Embryonic facial prominence (tissue), 1 donor: ENCODE measurements around the gene MREG.

Experiments used
- DNase-seq: peaks from one replicate; pipeline ENCODE4 v3.0.0-alpha.2; 2016; ENCODE audit errors: extremely low spot score

Gene MREG

DNA sequence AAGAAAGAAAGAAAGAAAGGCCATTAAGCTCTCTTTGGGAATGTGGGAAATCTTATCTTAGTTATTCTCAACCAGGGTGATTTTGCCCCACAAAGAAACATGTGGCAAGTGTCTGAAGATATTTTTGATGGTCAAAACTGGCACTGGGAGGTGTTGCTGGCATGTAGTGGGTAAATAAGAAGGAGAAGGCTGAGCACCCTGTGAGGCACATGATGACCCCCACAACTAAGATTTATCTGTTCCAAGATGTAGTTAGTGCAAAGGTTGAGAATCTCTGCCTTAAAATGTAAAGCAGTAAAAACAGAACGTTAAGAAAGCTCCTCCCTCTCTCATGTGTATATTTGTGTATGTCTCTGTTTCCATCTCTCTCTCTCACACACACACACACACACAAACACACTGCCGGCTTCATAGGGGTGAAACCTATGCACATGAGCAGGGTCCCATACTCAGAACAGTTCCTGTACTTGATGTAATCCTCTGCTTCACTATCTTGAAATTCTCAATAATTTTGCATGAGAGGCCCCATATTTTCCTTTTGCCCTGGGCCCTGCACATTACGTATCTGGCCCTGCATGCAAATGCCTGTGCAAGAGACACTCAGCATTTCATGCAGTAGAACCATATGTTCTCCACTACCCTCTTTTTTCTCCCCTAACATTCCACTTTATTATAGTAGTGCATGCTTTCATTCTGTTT is 94.3 kb downstream of the MREG start:
- DNase-seq = no peak

DNA sequence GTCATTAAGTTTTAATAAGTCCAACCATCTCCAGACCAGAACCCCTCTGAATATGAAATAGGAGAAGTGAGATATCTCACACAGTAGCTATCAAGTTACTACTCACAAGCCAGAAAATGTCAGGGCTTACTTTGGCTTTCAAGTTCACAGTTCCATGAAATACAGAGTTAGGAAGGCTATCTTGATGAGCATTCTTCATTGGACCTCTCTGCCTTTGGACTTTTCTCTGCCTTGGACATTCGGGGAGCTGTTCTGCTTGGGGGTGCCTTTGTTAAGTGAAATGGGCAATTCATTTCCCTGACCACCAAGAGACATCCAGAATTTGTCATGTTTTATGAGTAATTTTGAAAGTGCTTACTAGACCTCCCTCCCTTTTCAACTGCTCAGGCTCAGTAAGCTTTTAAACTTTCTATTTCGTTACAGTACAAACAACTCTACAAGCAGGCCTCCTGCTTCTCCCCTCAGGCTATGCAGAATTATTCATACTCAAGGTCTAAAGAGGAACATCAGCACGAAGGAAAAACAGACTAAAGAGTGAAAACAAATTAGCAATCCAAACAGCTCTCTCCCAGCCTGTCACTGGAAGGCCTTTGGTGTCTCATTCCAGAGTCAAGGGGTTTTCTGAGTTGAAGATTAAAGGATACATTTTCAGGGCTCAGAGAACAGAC is 95.3 kb downstream of the MREG start:
- DNase-seq = no peak

DNA sequence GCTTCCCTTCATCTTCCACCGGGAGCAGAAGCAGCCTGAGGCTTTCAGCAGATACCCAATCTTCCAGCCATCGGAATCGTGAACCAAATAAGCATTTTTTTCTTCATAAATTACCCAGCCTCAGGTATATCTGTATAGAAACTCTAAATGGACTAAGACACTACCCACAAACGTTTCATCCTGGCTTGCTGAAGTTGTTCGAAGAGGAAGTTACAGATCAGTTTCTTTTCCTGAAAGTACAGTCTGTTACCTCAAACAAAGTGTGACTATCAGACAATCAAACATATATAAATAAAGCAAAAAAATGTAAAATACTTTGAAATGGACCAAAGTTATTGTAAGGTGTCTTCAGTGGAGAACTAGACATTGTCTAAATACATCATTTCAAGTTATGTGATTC is 97.9 kb downstream of the MREG start:
- no peak for DNase-seq

DNA sequence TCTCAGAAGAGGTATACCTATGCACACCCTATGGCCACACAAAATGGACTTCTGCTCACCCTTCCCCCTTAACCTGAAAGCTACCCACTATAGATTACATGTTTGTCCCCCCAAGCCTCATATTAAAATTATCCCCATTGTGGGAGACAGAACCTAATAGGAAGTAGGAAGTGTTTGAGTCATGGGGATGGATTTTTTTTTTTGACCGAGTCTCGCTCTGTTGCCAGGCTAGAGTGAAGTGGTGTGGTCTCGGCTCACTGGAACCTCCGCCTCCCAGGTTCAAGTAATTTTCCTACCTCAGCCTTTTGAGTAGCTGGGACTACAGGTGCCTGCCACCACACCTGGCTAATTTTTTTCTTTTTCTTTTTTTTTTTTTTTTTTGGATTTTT is 98.6 kb downstream of the MREG start:
- no peak for DNase-seq

GRCh38 chr2:215914054-215914776 is 99.1 kb downstream of the MREG start:
- no peak for DNase-seq

DNA sequence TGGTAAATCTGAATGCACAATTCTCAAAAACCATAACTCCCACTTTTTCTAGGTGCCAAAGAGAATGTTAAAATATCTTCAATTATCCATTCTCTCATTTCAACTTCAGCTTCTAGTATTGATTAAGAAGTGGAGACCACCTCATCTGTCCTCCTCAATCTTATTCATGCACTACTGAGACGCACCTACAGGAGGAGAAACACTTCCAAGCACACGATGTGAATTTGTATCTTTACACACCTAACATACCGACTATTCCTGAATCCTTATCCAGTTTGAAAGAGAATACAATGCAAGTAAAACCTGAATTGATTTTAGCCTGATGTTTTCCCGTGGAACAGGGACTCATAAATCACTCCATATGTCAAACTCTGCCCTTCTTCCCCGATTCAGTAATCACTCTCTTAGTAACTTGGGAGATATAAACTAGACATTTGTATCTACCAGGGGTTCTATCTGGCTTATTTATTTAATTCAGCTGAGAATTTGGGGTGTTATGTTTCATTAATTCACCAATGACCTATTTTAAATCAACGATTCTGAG is 101.0 kb downstream of the MREG start:
- no peak for DNase-seq

DNA sequence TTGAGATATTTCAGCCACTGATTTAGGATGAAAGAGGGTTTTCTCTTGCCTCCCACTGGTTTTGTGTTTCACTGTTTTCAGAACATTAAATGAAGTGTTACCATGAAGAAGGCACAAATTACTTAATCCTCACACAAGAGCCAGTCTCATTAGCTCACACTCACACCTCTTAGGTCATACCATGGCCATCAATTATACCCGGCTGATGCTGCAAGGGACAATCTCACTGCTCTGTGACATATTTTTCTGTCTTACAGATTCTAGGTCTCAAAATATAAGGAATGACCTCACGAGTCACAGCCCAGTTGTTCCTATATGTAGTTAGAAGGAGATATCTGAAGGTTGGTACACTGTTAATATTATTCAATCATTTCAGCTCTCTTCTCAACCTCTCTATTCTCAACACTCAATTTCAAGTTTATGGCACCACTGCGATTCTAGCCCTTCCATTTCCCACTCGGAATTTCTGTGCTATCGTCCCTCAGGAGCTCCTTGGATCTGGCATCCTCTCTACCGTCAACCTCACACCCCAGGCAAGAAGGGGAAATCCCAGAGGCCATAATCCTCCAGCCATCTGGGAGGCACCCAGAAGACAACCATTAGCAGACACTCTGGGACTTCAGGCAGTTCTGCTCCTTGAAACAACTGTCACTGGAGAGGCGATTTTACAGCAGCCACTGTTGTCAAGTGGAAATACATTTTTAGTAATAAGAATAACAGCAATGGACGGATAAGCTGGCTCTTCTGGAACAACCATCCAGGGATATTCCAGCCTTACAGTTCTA is 101.9 kb downstream of the MREG start:
- DNase-seq = no peak

GRCh38 chr2:215910180-215910579 is 103.2 kb downstream of the MREG start:
- DNase-seq = no peak

DNA sequence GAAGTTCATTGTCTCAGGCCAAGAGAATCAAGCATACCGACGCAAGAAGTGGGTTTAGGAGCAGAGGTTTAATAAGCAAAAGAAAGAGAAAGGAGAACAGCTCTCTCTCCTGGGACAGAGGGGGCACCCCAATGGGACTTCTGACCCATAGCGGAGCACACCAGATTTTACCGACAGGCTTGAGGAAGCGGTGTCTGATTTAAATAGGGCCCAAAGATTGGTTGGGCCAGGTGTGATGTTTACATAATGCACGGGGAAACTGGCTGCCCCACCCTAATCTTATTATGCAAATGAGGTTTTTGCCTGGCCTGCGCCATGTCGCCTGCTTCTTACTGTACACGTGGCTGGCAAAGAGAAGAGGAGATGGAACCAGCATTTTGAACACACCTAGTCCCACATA is 106.2 kb downstream of the MREG start:
- no peak for DNase-seq

GRCh38 chr2:215906458-215906857 is 106.9 kb downstream of the MREG start:
- DNase-seq = no peak

DNA sequence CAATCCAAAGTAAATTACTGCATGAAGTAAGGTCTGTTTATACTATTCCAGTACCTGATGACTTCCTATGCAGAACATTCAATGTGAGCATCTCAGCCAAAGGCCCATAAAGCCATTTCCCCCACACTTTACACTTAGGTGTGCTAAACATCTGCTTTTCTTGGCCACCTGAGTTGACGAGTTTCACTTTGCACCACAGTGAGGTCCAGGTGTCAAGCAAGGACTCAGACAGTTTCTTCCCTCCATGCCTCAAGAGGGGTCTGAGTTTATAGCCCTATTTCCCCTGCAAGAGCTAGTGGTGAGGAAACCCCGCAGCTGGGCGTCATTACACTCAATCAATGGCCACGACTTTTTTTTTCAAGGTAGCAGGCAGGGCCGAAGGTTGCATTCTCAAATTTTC is 107.7 kb downstream of the MREG start:
- no peak for DNase-seq

GRCh38 chr2:215904101-215904500 is 109.2 kb downstream of the MREG start:
- no peak for DNase-seq

DNA sequence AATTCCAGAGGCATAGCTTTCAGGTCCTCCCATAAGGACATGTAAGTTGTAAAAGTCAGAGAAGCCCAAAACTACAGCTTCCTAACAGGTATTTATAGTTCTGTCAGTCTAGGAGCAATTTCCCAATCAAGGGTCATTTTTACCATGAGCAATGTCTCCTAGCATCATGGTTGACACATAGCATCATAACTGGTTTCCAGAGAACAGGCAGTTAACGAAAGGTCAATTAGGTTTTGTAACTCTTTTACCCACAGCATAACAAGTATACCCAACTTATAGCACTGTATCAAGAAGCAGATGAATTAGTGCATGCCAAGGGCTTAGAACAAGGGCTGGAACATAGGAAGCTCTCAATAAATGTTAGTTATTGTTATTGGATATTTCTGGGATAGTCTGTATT is 110.1 kb downstream of the MREG start:
- no peak for DNase-seq

DNA sequence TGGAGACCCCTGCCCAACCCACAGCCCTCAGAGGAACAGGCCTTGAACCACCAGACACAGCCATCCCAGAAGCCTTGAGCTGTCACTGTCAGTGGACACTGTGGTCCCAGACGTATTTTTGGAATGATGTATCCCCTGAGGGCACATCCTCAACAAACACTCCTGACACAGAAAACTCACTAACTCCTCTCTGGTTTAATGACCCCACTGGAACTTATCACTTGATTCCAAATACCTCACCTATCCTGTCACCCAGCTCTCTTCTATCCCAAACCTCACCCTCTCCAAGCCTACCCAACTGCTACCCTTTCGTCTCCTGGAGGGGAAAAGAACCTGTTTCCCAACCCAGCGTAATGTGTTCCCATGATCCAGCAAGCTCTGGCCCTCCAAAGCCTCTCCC is 111.6 kb downstream of the MREG start:
- no peak for DNase-seq

DNA sequence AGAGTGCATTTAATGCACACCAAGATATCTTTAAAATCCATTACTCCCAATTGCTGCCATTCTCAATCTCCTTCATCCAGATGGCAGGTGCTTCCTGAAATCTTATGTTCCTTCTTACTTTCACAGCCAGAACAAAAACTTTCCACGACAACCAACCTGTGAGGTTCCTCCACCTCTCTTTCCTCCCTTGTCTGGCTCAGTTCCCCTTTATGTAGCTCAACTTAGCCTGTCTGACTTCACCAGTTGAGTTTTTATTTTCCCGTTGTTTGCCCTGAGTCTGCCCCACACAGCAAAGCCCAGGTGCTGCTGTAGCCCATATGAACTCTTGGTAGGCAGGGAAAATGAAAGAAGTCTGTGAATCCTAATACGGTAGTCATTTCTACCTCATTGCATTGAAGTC is 112.5 kb downstream of the MREG start:
- DNase-seq = no peak

DNA sequence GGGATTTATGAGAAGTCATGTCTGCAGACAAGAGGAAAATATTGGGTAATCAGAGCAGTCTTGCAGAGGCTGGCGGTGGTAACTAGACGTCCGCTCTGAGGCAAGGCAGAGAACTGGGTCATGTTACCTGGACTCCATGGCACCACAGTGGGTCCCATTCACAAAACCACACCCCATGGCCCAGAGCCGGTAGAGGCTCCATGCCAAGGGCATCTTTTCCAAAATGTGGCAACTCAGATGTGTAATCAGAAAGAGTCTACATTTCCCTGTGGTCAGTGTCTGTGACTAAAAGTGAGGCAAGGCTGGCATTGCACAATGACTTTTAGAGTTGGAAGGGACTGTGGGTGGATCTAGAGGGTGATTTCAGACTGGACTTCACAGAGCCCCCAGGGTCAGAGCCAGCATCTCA is 113.1 kb downstream of the MREG start:
- no peak for DNase-seq

DNA sequence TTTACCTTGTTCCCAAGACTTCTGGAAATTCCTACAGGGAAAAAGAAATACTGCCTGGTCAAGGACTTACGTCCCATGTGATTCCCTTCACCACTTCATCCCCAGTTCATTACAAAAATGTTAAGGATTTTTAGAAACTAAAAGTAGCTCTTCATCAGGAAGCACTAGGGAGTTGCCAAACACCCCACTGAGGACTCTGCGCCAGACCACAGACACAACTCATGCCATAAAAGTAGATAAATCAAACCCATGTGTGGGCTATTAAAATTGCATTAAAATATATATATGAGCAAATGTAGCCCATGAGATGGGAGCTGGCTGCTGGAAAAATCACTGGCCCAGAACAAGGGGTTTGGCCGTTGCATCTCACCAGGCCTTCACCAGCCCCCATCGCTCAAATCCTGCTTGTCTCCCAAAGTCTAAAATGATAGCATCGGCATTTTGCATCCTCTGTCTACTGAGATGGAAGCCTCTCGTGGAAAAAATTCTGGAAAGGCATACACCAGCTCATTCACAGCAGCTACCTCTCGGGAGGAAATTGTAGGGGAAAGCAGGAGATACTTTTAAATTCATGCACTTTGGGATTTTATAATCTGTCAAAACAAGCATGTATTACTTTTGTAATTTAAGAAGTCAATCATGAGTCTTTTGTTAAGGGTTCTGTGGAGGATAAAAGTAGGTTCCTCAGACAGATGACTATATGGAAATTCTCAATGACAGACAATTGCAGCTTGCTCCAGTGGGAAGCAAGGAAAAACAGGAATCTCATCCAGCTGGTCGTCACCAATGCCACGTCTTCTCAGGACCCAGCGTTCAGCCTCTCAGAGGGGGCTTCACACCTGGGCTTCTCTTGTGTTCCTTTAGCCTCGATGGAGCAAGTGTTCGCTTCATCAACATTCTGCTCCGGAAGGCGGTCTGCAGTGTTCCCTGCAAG is 113.9 kb downstream of the MREG start:
- no peak for DNase-seq

GRCh38 chr2:215898363-215898762 is 115.0 kb downstream of the MREG start:
- DNase-seq = no peak

GRCh38 chr2:215896921-215897320 is 116.4 kb downstream of the MREG start:
- no peak for DNase-seq

GRCh38 chr2:215895330-215895729 is 118.0 kb downstream of the MREG start:
- no peak for DNase-seq
